GM23338 (cell line): ENCODE data around the gene DNM2.
A peak's percentile ranks its signal among the peaks of the same experiment; 100 is the strongest.

Source experiments
- CREB1 ChIP-seq: fragments of 250-450 bp; sonication (Bioruptor Pico); IDR thresholded peaks from 2 replicates; pipeline ENCODE4 v1.5.0; 2020; ENCODE audit warnings: low read depth, mild to moderate bottlenecking, moderate library complexity
- CTCF ChIP-seq, 2 experiments: fragments of 200-600 bp in 1 of 2; sonication (generic) in 1 of 2; conservative IDR thresholded peaks; 2 replicates each; pipeline versions ENCODE4 v1.5.1 to v1.6.1; 2016 to 2017; ENCODE audit warnings: antibody characterized with exemption in 2 of 2, low read depth in 2 of 2, mild to moderate bottlenecking in 2 of 2, moderate library complexity in 1 of 2
- ETS1 ChIP-seq: IDR thresholded peaks from 2 replicates; pipeline ENCODE4 v1.6.1; 2016; ENCODE audit warnings: antibody characterized with exemption
- EZH2 ChIP-seq: fragments of 200-600 bp; sonication (generic); IDR thresholded peaks from one replicate; pipeline ENCODE4 v1.8.0; 2017; ENCODE audit warnings: antibody characterized with exemption, mild to moderate bottlenecking, low read depth; ENCODE audit not compliant: unreplicated experiment
- EZH2phosphoT487 ChIP-seq: fragments of 200-600 bp; sonication (generic); IDR thresholded peaks from one replicate; pipeline ENCODE4 v1.8.1; 2018; ENCODE audit warnings: antibody characterized with exemption; ENCODE audit not compliant: unreplicated experiment
- JUNB ChIP-seq: IDR thresholded peaks from one replicate; pipeline ENCODE4 v1.6.1; 2016; ENCODE audit warnings: antibody characterized with exemption; ENCODE audit not compliant: unreplicated experiment
- POLR2AphosphoS5 ChIP-seq: IDR thresholded peaks from 2 replicates; pipeline ENCODE4 v1.6.1; 2016; ENCODE audit warnings: antibody characterized with exemption, low read depth
- REST ChIP-seq: IDR thresholded peaks from one replicate; pipeline ENCODE4 v1.6.1; 2018; ENCODE audit warnings: antibody characterized with exemption; ENCODE audit not compliant: unreplicated experiment
- ZNF331 ChIP-seq: fragments of 250-450 bp; sonication (Bioruptor Pico); IDR thresholded peaks from 2 replicates; pipeline ENCODE4 v1.5.0; 2020; ENCODE audit warnings: low read depth, mild to moderate bottlenecking, moderate library complexity
- ZNF462 ChIP-seq: fragments of 250-450 bp; sonication (Bioruptor Pico); IDR thresholded peaks from 2 replicates; pipeline ENCODE4 v1.5.0; 2020; ENCODE audit warnings: mild to moderate bottlenecking, moderate library complexity

GRCh38 chr19:10717054-10717355 lies 874 bp upstream of the DNM2 start:
- no peak for TF ChIP-seq CTCF (conservative IDR thresholded peaks at IDR 0.05; ENCODE audit: low read depth in 2 of 2)
- TF ChIP-seq REST: no peak
- TF ChIP-seq CREB1 (CRISPR knock-in tag): no peak
- TF ChIP-seq EZH2phosphoT487: no peak
- no peak for TF ChIP-seq ETS1
- TF ChIP-seq EZH2: no peak
- 0 out of 2 replicates have a peak, but pooled peaks have one; percentile 35 for TF ChIP-seq POLR2AphosphoS5
- no peak for TF ChIP-seq ZNF462
- no peak for TF ChIP-seq ZNF331 (CRISPR knock-in tag)
- no peak for TF ChIP-seq JUNB
